GM12892 (cell line): ENCODE results near the gene ZNF407.

Source experiments
- POLR2A ChIP-seq: IDR thresholded peaks from 2 replicates; pipeline ENCODE4 v1.6.1; 2011; ENCODE audit warnings: low read depth, low read length, control low read depth
- POLR2AphosphoS5 ChIP-seq: IDR thresholded peaks from 2 replicates; pipeline ENCODE4 v1.6.1; 2011; ENCODE audit warnings: low read depth, low read length, control low read depth

DNA sequence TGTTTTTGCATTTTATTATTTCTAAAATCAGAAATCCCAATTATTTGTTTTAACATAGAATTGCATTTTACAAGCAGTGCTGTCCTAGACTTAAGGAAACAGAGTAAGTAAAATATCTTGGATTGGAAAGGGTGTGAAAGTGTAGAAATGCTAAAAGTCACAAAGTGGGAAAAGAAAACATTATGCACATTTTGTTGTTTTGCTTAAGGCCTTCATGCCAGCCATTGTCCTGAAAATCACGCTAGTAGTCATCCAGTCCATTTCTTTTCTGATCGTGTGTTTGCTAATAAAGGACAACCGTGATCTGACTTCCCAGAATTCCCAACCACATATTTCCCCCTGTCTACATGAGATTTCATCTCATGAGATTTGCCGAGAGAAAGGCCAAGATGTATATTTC, 412.2 kb downstream of the ZNF407 start:
- TF ChIP-seq POLR2A (no peak), POLR2AphosphoS5 (no peak)
